HL-60/S4 treated with phorbol 12-myristate 13-acetate at 8.2 ng/mL for 4 days and 3 days (cell line): ENCODE data around the gene SLC25A26.

Experiments used
- in situ Hi-C: fragments of 300-500 bp; cut with MboI; formaldehyde crosslinking; loops from 2 replicates; pipeline ENCODE4 v1.15.0; 2022; ENCODE audit warnings: low sequenced_read_pairs

Gene SLC25A26, protein sequence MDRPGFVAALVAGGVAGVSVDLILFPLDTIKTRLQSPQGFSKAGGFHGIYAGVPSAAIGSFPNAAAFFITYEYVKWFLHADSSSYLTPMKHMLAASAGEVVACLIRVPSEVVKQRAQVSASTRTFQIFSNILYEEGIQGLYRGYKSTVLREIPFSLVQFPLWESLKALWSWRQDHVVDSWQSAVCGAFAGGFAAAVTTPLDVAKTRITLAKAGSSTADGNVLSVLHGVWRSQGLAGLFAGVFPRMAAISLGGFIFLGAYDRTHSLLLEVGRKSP

DNA sequence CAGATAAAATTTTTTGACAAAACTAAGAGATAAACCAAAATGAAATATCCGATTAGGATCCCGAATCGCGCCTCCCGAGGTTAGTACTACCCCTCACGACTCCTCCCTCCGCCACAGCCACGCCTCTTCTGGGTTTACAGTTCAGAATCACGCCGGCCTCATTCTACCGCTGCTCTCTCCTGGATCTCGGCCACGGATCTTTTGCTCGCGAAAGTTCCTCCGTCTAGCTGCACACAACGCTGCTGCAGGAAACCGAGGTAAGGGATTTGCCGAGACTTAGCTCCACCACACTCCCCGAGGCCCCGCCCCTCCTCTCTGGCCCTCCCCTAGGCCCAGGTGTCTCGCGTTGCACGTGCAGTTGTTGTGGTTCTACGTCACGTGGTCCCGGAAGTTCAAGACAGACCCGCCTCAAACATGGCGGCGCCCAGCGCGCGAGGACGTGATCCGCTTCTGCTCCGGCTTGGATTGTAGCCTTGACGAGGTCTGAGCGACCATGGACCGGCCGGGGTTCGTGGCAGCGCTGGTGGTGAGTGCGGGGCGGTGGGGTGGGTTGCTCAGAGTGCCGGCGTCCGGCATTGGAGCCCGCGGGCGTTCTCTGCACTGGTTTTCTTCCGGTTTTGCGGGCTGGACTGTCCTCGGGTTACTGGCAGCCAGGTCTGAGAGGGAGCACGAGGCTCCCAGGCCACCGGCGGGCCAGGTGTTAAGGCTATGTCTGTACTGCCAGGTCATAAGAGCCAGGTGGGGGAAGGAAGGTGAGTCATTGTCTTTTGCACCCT, at the start of gene SLC25A26:
TSS of gene SLC25A26 (plus strand) at position 400 of the 776 bp plus-strand sequence. CDS start at position 494, 94 bp downstream.
- in situ Hi-C loops: no loop called here

DNA sequence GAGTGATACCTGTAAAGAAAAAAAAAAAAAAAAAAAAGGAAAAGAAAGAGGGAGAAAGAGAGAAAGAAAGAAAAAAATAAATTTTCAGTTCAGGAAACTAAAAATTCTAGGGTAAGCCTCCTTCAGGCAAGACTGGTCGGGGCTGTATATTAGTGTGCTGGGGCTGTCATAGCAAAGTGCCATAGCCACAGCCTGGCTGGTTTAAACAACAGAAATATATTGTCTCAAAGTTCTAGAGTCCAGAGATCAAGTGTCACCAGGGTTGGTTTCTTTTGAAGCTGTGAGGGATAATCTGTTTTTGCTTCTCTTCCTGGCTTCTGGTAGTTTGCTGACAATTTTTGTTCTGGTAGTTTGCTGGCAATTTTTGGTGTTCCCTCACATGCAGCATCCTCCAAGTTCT, 48.4 kb upstream of the SLC25A26 start:
- in situ Hi-C loops: no loop called here

DNA sequence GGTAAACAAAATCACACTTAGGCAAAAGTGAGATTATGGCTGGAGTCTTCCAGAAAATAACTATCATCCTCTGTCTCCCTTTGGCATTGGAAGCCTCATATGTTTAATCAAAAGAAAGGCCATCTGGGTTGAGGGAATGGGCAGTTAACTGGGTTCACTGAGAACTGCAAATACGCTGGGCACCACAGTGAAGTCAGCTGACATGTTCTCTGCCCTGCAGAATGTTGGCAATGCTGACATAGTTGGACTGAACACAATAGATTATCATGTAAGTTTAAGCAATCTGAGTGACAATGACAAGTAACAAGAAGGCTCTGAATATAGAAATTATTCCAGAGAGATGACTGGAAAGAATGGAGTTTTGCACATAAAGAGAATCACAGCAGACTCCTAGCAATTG, 43.8 kb upstream of the SLC25A26 start:
- in situ Hi-C loops: no loop called here

DNA sequence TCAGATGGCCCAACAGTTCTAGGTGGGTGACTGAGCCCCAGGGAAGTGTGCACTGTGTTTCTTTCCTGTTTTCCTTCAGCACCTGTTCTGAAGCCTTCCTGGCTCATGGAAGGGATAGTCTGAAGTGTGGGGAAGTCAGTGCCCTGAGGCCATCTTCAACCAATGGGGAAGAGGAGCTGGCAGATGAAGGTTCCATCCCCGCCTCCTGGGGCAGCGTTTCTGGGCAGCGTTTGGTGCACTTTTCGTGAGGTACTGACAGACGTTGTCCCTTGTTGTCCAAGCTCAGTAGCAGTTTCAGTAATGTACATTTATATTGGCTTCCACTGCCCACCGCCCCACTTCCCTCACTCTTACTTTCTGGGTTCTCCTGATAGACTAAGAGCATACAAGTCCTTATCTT, 42.6 kb upstream of the SLC25A26 start:
- in situ Hi-C loops: no loop called here

DNA sequence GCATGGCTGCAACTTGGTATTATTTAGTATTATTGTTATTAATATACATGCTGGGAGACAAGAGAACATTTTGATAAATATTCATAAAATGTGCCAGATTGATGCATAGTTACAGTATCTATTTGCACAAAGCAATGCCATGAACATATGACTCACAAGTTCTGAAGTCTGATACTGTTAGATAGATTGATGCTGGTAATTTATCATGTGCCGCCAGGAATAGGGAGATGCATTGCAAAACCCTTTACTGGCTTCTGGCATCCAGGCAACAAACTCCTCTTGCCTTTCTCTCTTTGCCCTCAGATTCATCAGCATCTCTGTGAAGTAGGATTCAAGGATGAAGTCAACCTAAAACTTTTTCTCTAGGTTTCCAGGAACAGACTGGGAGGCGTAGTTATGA, 41.0 kb upstream of the SLC25A26 start:
- in situ Hi-C loops: no loop called here

DNA sequence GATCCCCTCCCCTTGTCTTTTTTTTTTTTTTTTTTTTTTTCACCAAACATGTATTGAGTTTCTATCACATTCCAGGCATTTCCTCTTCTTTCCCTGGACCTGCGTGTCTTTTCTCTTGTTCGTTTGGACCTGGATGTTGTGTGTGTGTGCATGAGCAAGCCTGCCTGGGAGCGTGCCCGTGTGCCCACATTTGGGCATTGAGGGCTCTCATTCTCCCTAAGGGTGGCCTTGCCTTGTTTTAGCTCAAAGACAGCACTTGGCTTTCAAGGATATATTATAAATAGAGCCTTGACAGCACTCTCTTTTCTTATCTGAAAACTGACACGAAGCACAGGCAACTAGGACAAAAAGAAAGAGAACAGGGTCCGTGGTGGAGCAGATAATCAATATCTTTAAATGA, 39.0 kb upstream of the SLC25A26 start:
- in situ Hi-C loops: no loop called here

DNA sequence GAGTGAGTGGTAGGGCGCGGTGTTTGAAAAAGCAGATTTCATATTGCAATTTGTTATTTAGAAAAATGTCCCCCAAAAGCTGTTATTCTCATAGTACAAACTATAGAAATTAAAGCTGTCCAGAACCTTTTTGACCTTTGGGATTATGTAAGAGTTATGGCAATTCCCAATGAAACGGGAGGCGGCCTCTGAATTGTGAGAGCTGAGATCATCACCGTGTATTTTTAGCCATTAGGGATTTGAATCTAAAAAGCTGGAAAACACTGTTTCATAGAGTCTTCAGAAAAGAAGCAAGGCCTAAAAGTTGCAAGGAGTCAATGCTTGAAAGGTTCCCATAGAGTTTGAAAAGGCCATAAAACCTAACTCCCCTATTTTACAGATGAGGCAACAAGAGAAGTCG, 38.6 kb upstream of the SLC25A26 start:
- in situ Hi-C loops: no loop called here

DNA sequence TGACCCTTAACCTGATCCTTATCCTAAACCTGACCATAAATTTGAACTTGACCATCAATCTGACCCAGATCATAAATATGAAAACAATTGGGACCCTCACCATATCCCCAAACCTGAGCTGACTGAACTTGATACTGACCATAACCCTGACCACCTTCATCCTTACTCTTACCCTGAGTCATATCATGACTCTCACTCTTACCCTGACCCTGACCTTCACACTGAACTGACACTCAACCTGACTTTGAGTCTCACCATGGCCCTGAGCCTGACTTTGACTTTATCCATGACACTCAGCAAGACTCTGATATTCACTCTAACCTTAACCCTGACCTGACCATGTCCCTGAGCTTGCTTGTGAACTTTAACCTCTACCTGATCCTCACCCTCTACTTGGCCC, 34.3 kb upstream of the SLC25A26 start:
- in situ Hi-C loops: no loop called here

DNA sequence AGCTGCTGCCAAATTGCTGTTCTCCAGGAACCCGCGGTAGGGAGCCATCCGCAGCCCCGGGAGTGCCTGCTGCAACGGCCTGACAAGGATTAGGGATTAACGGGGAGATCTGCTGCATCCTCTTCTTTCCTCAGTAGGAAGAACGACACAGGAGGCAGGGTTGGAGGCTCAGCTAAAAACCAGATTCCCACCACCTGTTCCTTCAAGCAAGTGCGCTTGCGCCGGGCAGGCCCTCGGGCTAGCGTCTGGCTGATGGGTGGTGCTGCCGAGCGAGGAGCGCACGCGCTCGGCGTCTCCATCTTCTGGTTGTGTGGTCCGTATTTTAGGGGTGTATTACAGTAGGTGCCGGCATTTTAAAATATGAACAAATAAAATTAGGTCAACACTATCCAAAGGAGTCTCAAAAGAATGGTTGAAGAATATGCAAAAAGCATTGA, 25.4 kb upstream of the SLC25A26 start:
- in situ Hi-C loops: no loop called here

DNA sequence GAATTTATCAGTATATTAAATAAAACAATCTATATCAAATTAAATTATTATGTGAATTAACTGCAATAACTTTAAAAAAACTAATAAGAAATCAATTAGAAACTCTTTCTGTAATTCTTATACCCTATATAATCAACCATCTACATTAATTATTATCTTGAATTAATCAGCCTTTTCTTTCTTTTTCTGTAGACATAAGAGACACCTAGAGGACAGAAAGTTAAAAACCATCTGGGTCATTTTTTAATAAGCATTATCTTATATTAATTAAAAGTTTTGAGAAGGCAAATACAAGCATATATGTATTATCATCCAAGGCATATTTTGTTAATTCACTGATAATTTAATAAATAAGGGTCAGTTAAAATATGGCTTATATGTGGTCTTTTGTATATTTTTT, 24.2 kb upstream of the SLC25A26 start:
- in situ Hi-C loops: no loop called here

DNA sequence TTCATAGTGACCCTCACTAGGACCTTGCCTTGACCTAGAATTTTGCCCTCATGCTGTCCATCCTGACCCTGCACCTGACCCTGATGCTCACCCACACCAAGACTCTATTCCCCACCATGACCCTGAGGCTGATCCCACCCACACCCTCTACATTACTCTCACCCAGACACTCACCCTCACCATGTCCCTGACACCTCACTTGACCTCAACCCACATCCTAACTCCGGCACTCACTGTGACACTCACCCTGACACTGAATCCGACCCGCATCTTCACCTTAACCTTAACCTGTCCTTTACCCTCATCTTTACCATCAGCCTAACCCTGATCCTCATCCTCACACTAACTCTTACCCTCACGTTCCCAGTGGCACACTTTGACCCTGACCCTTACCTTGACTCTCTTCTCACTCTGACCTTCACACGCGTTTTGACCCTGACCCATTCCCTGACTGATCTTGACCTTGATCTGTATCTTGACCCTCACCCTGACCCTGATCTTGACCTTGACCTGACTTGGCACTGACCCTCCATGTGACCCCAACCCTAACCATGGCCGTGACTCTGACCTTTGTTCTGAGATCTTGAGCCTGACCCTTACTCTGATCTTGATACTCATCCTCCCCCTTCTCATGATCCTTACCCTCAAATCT, 22.2 kb upstream of the SLC25A26 start:
- in situ Hi-C loops: no loop called here

DNA sequence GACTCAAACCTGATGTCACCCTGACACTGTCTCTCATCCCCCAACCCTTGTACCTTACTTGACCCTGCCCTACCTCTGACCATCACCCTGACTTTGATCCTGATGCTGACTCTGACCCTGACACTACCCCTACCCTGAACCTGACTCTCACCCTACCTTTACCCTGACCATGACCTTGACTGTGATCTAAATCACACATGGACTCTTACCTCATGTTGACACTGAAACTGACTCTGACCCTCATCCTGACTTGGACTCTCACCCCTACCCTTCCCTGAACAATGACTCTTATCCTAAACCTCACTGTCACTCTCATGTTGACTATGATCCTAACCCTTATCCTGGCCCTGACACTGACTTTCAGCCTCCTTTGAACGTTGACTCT, 21.7 kb upstream of the SLC25A26 start:
- in situ Hi-C loops: no loop called here

DNA sequence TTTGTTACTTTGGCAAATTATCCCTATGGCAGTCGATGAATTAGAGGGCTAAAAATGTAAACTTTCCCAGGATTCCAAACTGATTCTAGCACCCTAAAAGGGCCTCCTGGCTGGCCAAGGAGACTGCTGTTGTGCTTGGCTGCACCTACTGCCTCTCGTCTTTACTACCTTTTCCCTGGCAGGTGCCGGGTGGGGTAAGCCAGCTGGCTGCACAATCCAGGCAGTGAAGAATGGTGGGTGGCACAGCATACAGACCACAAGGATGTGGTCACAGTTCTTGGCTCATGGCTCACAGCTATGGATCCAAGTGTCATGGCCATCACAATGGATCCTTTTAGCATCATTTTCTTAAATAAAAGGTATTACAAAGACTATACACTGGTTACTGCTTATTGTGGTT, 20.7 kb upstream of the SLC25A26 start:
- in situ Hi-C loops: no loop called here

DNA sequence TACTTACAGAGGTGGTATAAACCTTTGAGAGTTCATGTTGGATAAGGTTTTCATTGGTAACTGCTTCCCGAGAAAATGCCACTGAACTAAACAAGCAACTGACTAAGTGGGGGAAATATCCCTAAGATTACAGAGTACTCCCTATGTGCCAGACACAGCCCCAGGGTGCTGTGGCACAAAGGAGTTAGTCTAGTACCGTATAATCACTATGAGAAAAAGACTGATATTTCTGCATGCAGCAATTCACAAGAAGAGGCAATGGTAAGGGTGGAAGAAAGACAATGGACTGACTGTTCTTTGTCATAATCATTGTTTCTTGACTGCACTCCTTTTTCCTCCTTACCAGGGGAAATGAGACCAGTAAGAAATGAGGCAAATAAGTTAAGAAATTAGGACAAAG, 20.0 kb upstream of the SLC25A26 start:
- in situ Hi-C loops: no loop called here

DNA sequence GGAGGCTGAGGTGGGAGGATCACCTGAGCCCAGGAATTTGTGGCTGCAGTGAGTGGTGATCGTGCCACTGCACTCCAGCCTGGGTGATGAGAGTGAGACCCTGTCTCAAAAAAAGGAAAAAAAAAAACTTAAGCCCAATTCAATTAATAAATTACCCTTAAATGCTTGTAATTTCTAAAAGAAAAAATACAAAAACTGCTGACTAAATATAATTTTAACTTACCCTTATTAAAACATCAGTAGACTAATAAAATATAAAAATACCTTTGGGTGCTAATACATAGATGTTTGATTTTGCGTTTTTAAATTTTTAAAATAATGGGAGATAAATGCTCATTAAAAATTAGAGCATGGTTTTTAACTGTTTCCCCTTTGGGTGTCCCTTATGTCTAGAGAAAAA, 17.5 kb upstream of the SLC25A26 start:
- in situ Hi-C loops: no loop called here

DNA sequence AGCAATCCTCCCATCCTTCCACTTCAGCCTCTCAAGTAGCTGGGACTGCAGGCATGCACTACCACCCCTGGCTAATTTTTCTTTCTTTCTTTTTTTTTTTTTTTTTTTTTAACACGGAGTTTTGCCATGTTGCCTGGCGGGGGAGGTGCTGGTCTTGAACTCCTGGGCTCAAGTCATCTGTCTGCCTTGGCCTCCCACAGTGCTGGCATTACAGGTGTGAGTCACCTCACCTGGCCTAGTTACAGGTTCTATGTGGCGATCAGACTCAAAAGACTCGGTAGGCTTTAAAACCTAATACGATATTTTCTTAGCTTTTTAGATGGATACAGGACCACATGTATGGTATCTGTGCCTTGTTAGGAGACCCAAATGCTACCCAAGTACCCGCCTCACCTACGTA, 14.0 kb upstream of the SLC25A26 start:
- in situ Hi-C loops: no loop called here

DNA sequence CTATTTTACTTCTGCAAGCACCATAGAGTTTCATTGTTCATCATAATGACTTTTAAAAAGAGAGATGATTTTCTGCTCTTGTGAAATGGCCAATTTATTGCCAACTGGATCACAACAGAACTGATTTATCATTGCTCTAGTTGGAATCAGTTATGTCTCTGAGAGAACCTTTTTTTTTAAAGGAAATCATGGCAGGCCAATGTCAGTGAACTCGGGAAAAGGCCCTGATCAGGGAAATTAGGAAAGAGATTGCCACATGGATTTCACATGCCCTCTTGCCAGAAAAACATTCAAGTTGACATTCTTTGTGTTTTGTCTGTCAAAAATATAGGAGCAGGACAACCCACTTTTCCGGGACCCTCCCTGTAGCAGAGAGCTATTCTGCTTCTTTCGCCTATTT, 12.6 kb upstream of the SLC25A26 start:
- in situ Hi-C loops: no loop called here

DNA sequence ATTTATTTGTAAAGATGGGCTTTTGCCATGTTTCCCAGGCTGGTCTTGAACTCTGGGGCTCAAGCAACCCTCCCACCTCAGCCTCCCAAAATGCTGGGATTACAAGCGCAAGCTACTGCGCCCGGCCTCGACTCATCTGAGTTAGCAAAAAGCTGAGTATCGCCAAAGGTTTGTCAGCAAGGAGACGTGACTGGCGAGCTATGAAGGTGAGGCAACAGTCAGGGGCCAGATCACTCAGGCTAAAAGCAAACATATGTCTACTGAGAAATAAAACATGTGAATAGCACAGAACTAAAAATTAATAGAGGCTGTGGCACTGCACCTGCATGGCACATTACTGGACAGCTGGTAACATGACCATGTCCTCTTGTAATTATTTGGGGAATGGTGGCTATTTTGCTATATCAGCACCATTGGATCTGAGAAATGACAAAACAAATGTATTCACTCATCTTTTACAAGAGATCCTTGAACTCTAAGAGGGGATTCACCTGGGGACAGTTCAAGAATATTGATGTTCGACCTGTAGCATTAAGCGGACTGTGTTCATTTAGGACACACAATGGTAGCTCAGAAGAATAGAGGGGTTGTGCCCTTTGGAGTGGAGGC, 10.0 kb upstream of the SLC25A26 start:
- in situ Hi-C loops: no loop called here

DNA sequence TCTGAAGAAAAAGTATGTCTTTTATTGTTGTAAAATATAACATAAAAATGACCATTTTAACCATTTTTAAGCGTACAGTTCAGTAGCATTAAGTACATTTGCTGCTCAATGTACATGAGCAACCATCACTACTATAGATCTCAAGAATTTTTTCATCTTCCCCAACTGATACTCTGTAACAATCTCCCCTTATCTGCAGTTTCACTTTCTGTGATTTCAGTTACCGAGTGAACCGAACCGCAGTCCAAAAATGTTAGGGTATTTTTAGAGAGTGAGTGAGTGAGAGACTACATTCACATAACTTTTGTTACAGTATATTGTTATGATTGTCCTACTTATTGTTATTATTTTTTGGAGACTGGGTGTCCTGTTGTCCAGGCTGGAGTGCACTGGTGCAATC, 9.0 kb upstream of the SLC25A26 start:
- in situ Hi-C loops: no loop called here

DNA sequence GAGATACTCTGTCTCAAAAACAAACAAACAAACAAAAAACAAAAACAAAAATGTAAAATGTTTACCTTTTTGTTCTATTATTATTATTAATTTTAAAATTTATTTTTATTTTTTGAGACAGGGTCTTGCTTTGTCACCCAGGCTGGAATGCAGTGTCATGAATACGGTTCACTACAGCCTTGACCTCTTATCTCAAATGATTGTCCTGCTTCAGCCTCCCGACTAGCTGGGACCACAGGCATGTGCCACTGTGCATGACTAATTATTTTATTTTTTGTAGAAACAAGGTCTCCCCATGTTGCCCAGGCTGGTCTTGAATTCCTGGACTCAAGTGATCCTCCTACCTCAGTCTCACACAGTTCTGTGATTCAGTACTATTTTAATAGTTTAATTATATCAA, 5.7 kb upstream of the SLC25A26 start:
- in situ Hi-C loops: no loop called here

DNA sequence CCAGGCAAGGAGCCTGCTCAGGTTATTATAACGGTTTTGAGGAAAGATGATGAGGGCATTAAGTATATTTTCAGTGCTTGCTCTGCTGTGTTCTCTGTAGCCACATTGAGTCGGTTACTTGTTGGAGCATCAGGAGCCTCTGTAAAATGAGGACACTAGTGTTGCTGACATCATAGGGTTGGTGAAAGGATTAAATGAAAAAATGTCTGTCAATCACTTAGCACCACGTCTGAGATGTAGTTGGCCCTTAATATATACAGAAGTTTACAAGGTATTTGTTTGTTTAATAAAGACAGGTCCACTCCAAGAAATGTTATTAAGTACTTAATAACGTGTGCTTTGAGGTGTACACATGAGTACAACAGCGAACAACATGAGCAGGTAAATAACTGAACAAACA, 735 bp upstream of the SLC25A26 start:
- in situ Hi-C loops: no loop called here

DNA sequence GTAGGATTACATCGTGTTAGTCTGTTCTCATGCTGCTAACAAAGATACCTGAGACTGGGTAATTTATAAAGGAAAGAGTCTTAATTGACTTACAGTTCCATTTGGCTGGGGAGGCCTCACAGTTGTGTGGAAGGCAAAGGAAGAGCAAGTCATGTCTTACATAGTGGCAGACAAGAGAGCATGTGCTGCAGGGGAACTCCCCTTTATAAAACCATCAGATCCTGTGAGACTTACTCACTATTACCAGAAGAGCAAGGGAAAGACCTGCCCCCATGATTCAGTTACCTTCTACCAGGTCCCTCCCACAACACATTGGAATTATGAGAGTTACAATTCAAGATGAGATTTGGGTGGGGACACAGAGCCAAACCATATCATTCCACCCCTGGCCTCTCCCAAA, 3.4 kb downstream of the SLC25A26 start:
- in situ Hi-C loops: no loop called here
